Measurements from ENCODE around the gene BCL2L14.

Gene BCL2L14

DNA sequence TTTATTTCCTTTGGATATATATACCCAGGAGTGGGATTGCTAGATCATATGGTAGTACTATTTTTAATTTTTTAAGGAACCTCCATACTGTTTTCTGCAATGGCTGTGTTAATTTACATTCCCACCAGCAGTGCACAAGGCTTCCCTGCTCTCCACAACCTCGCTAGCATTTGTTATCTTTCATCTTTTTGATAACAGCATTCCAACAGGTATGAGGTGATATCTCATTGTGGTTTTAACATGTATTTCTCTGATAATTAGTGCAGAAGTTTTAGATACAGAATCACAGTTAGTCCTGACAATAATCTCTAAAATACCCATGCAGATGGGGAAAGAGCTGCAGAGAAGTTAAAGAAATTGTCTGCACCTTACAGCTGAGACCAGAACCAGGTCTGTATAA, 35.5 kb upstream of the BCL2L14 start:
- no peak for TF ChIP-seq POLR2A (IDR thresholded peaks at IDR 0.05; ENCODE audit: low read length)
- no peak for DNase-seq

DNA sequence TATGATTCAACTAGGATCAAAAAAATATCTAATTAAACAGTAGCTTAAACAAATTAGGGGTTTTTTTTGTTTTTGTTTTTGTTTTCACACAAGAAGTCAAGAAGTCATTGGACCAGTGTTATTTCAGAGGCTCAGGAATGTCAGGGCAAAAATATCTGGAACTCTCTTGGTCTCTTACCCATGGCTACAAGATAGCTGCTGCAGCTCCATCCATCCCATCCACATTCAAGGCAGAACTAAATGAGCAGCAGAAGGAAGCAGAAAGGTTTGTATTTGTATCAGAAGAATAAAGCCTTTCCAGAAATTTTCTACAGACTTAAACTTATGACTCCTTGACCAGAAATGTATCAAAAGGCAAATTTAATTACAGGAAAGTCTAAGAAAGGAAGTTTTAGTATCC, 33.8 kb upstream of the BCL2L14 start:
- no peak for TF ChIP-seq GATA1 (IDR thresholded peaks at IDR 0.05; ENCODE audit: low read depth, low read length)
- no peak for TF ChIP-seq POLR2A (IDR thresholded peaks at IDR 0.05; ENCODE audit: low read length)
- no peak for DNase-seq

GRCh38 chr12:12039897-12040296, 30.8 kb upstream of the BCL2L14 start:
- no peak for DNase-seq
- TF ChIP-seq POLR2A (IDR thresholded peaks at IDR 0.05; ENCODE audit: low read length) = no peak
- TF ChIP-seq GATA1 (IDR thresholded peaks at IDR 0.05; ENCODE audit: low read depth, low read length) = no peak

- TF ChIP-seq GATA1 (IDR thresholded peaks at IDR 0.05; ENCODE audit: low read depth, low read length) (no peak), POLR2A (IDR thresholded peaks at IDR 0.05; ENCODE audit: low read length) (no peak)
- no peak for DNase-seq
Measured at GRCh38 chr12:12046401-12046800, 24.3 kb upstream of the BCL2L14 start.

DNA sequence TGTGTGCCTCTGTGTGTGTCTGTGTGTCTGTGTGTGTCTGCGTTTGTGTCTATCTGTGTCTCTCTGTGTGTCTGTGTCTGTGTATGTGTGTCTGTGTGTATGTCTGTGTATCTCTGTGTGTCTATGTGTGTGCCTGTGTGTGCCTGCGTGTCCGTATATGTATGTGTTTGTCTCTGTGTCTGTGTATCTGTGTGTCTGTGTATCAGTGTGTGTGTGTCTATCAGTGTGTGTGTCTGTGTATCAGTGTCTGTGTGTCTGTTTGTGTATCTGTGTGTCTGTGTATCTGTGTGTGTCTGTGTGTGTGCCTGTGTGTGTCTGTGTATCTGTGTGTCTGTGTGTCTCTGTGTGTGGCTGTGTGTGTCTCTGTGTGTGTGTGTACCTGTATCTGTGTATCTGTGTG, 23.1 kb upstream of the BCL2L14 start:
- DNase-seq = no peak
- TF ChIP-seq GATA1 (IDR thresholded peaks at IDR 0.05; ENCODE audit: low read depth, low read length) = no peak
- no peak for TF ChIP-seq POLR2A (IDR thresholded peaks at IDR 0.05; ENCODE audit: low read length)

DNA sequence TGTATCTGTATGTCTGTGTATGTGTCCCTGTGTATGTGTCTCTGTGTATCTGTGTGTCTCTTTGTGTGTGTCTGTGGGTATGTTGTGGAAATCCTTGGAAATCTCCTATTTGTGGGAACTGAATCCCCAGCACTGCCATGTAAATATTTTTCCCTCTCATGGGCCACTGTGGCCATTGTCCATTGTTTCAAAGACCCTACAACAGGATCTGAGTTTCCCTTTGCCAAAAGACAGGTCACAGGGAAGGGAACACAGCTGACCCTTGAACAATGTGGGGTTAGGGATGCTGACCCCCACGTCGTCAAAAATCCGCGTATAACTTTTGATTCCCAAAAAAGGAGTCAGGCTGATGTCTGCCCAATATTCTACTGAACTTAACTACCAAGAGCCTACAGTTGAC, 22.5 kb upstream of the BCL2L14 start:
- no peak for DNase-seq
- TF ChIP-seq POLR2A (IDR thresholded peaks at IDR 0.05; ENCODE audit: low read length) = no peak
- no peak for TF ChIP-seq GATA1 (IDR thresholded peaks at IDR 0.05; ENCODE audit: low read depth, low read length)

- DNase-seq = no peak
- TF ChIP-seq GATA1 (IDR thresholded peaks at IDR 0.05; ENCODE audit: low read depth, low read length) (no peak), POLR2A (IDR thresholded peaks at IDR 0.05; ENCODE audit: low read length) (no peak)
Measured at GRCh38 chr12:12048714-12049113, 22.0 kb upstream of the BCL2L14 start.

DNA sequence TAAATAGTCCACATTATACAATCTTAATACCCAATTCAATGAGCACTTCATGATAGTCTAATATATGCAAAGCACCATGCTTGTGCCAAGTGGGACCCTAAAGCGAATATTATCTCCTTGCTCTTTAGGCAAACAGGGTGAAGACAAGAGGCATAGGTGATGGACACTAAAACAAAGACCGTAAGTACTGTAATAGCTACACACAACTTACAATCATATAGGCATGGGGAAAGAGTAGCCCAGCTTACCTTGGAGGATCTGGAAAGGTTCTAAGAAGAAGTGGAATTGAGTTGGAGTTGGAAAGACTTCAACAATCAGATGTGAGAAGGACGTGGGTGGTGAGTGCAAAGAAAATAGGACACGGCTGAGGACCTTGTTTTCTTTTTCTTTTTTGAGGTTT, 19.1 kb upstream of the BCL2L14 start:
- TF ChIP-seq POLR2A (IDR thresholded peaks at IDR 0.05; ENCODE audit: low read length) = no peak
- no peak for TF ChIP-seq GATA1 (IDR thresholded peaks at IDR 0.05; ENCODE audit: low read depth, low read length)
- no peak for DNase-seq

DNA sequence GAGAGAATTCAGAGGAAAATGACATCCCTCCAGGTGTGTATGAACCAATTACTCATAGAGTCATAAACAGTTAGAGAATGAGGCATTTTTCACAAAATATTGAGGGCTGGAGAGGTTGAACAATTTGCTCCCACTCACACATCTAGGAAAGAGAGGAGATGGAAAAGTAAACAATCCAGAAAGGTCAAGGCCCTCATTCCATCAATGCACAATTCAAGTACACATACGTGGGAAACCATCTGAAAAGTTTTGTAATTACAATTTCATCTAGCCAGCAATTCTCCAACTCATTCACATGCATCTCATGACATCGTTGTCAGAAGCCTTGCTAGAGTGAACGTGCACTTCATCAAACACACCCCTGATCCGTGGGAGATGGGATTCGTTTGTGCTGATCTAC, 15.7 kb upstream of the BCL2L14 start:
- TF ChIP-seq GATA1 (IDR thresholded peaks at IDR 0.05; ENCODE audit: low read depth, low read length) (no peak), POLR2A (IDR thresholded peaks at IDR 0.05; ENCODE audit: low read length) (no peak)
- no peak for DNase-seq

DNA sequence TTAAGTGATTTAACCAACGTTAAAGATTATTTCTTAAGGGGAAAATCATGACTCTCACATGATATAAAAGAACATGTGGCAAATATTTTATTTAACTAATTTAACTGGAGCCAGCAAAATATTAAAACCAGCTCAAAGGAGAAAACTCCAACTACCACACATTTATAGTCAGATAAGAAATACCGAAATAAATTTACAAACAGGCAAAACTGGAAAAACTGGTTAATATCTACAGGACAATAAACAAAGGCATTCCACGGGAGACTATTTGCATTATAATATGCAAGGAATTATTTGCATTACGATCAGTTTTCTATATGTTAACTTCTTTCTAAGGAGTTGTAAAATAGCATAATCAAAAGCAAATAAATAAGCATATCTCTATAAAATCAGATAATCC, 13.8 kb upstream of the BCL2L14 start:
- TF ChIP-seq GATA1 (IDR thresholded peaks at IDR 0.05; ENCODE audit: low read depth, low read length) (no peak), POLR2A (IDR thresholded peaks at IDR 0.05; ENCODE audit: low read length) (no peak)
- no peak for DNase-seq

GRCh38 chr12:12064596-12064995, 6.1 kb upstream of the BCL2L14 start:
- TF ChIP-seq GATA1 (IDR thresholded peaks at IDR 0.05; ENCODE audit: low read depth, low read length) (no peak), POLR2A (IDR thresholded peaks at IDR 0.05; ENCODE audit: low read length) (no peak)
- no peak for DNase-seq

- no peak for TF ChIP-seq POLR2A (IDR thresholded peaks at IDR 0.05; ENCODE audit: low read length)
- no peak for TF ChIP-seq GATA1 (IDR thresholded peaks at IDR 0.05; ENCODE audit: low read depth, low read length)
- DNase-seq = no peak
Measured at GRCh38 chr12:12068751-12069150, 2.0 kb upstream of the BCL2L14 start.

DNA sequence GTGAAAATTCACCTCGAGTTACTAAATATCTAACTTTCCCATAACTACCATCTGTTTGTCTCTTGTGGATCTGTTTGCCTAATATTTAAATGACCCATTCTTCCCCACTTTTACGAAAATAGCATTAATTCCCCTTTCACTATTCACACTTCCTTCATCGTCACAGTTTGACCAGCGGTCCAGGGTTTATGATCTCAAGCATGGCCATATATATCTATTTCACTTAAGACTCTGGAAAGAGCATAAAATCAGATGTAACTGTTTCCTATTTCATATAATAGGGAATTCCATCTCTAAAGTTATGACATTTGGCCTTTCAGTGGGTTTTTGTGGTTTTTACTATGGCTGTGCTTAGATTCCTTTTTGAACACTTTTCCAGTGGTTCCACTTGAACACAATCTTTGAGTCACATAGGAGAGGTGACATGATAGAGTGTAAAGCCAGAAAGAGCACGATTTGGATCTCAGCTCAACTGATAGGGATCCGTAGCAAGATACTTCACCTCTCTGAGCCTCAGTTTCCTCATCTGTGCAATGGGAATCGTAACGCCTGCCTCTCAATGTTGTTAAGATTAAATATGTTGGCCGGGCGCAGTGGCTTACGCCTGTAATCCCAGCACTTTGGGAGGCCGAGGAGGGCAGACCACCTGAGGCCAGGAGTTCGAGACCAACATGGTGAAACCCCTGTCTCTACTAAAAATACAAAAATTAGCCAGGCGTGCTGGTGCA, 754 bp upstream of the BCL2L14 start:
- no peak for TF ChIP-seq GATA1 (IDR thresholded peaks at IDR 0.05; ENCODE audit: low read depth, low read length)
- TF ChIP-seq POLR2A (IDR thresholded peaks at IDR 0.05; ENCODE audit: low read length) = no peak
- DNase-seq = no peak

DNA sequence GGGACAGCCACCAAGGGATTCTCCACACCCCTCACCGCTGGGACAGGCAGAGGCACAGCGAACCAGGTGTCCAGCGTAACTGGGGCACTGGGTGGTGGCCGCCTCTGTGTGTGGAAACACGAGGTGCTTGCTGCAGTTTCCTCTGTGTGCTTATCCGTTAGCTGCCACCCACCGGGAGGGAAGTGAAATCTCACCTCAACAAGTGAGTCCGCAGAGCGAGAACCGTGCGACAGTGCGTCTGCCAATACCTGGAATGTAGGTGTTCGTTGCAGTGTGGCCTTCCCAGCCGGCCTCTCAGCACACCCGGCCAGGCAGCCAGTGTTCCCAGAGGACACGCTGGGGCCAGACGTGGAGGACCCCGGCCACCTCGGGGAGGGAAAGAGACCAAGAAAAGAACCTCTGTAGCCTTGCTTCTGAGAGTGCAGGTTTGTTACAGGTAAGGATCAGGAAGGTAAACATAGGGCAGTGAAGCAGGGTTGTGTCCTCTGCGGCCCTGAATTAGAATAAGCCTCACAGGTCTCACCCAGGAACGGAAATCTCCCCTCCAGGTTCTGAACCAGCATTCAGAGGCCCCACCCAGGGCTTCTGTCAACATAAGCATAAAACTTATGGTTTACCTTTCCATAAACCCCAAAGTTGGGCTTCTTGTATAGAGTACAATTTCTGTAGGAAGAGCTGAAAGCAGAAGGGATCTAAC, 1.5 kb downstream of the BCL2L14 start:
- no peak for DNase-seq
- TF ChIP-seq POLR2A (IDR thresholded peaks at IDR 0.05; ENCODE audit: low read length) (no peak), GATA1 (IDR thresholded peaks at IDR 0.05; ENCODE audit: low read depth, low read length) (no peak)

DNA sequence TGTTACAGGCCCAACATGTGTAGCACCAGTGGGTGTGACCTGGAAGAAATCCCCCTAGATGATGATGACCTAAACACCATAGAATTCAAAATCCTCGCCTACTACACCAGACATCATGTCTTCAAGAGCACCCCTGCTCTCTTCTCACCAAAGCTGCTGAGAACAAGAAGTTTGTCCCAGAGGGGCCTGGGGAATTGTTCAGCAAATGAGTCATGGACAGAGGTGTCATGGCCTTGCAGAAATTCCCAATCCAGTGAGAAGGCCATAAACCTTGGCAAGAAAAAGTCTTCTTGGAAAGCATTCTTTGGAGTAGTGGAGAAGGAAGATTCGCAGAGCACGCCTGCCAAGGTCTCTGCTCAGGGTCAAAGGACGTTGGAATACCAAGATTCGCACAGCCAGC, 8.6 kb downstream of the BCL2L14 start:
- TF ChIP-seq POLR2A (IDR thresholded peaks at IDR 0.05; ENCODE audit: low read length) (no peak), GATA1 (IDR thresholded peaks at IDR 0.05; ENCODE audit: low read depth, low read length) (no peak)
- DNase-seq = no peak
